Liver (tissue), 3 donors: ENCODE measurements around the gene PCMTD2.

ENCODE experiments used
- CTCF ChIP-seq: fragments of 150-350 bp; IDR thresholded peaks from 2 replicates; pipeline ENCODE4 v1.5.1; 2017; ENCODE audit warnings: improper control_type of control experiment, low read depth, low read length; ENCODE audit not compliant: missing input control
- JUND ChIP-seq, 2 donors: IDR thresholded peaks; 2 replicates each; pipeline ENCODE4 v1.6.1; 2016; ENCODE audit warnings: antibody characterized with exemption in 2 of 2
- MAX ChIP-seq: IDR thresholded peaks from 2 replicates; pipeline ENCODE4 v1.6.1; 2016; ENCODE audit warnings: antibody characterized with exemption
- RAD21 ChIP-seq, 2 donors: IDR thresholded peaks; 2 replicates each; pipeline ENCODE4 v1.6.1; 2016; ENCODE audit warnings: antibody characterized with exemption in 2 of 2, mild to moderate bottlenecking in 2 of 2
- REST ChIP-seq: IDR thresholded peaks from 2 replicates; pipeline ENCODE4 v1.6.1; 2016; ENCODE audit warnings: antibody characterized with exemption, mild to moderate bottlenecking
- SP1 ChIP-seq: IDR thresholded peaks from 2 replicates; pipeline ENCODE4 v1.6.1; 2018; ENCODE audit warnings: antibody characterized with exemption, mild to moderate bottlenecking
- TAF1 ChIP-seq: conservative IDR thresholded peaks from 2 replicates; pipeline ENCODE4 v1.6.1; 2016; ENCODE audit warnings: antibody characterized with exemption, mild to moderate bottlenecking
- YY1 ChIP-seq: IDR thresholded peaks from 2 replicates; pipeline ENCODE4 v1.6.1; 2016; ENCODE audit warnings: antibody characterized with exemption, mild to moderate bottlenecking
- ZBTB33 ChIP-seq: IDR thresholded peaks from 2 replicates; pipeline ENCODE4 v1.6.1; 2016; ENCODE audit warnings: antibody characterized with exemption
- donor health status: healthy.
- donor health status: healthy.

- TF ChIP-seq RAD21 (IDR thresholded peaks at IDR 0.05), result no peak
- TF ChIP-seq CTCF, result no peak
- TF ChIP-seq MAX, result no peak
- TF ChIP-seq SP1, result no peak
- no peak for TF ChIP-seq REST
- no peak for TF ChIP-seq ZBTB33
- no peak for TF ChIP-seq YY1
- no peak for TF ChIP-seq TAF1
- no peak for TF ChIP-seq JUND (IDR thresholded peaks at IDR 0.05)
Measured at GRCh38 chr20:64283646-64284045, 28.1 kb downstream of the PCMTD2 start.
